OCI-LY7 (cell line): ENCODE results near the gene AUTS2.

Experiments used
- CTCF ChIP-seq: fragments of 200-600 bp; sonication (generic); conservative IDR thresholded peaks from 2 replicates; pipeline ENCODE4 v1.5.1; 2014; ENCODE audit warnings: mild to moderate bottlenecking, antibody characterized with exemption, low read length, moderate library complexity, mixed read lengths
- EZH2phosphoT487 ChIP-seq: fragments of 200-600 bp; sonication (generic); IDR thresholded peaks from 2 replicates; pipeline ENCODE4 v1.6.1; 2018; ENCODE audit warnings: low read depth, borderline replicate concordance, mild to moderate bottlenecking, mixed run types, antibody characterized with exemption, low read length, moderate library complexity, mixed read lengths

- TF ChIP-seq CTCF (peak; percentile 73), EZH2phosphoT487 (no peak)
Observed at GRCh38 chr7:69892790-69893189, 294.5 kb downstream of the AUTS2 start.
